Measurements from ENCODE around the gene EXOC6.
"Not testable (repeated sequence)": the region's sequence is repeated elsewhere in the genome, so short reads cannot be mapped to it uniquely, and the experiment has no call there.

EXOC6 gene

DNA sequence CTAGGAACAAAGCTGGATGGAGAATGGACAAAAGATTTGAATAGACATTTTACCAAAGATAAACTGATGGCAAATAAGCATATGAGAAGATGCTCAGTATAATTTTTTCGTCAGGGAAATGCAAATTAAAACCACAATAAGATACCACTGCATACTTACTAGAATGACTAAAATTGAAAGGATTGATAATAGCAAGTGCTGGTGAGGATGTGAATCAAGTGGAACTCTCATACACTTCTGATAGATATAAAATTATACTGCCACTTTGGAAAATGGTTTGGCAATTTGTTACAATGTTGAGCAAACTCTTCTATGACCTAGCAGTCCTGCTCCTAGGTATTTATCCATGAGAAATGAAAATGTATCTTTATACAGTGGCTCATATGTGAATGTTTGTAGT is 83.3 kb downstream of the EXOC6 start:
- DNase-seq (ENCODE audit: low read depth in 1 of 2, low spot score in 1 of 2), result no peak

GRCh38 chr10:92937876-92938275 is 89.6 kb downstream of the EXOC6 start:
- DNase-seq (ENCODE audit: low read depth in 1 of 2, low spot score in 1 of 2), result no peak

GRCh38 chr10:92938841-92939240 is 90.5 kb downstream of the EXOC6 start:
- no peak for DNase-seq (ENCODE audit: low read depth in 1 of 2, low spot score in 1 of 2)

DNA sequence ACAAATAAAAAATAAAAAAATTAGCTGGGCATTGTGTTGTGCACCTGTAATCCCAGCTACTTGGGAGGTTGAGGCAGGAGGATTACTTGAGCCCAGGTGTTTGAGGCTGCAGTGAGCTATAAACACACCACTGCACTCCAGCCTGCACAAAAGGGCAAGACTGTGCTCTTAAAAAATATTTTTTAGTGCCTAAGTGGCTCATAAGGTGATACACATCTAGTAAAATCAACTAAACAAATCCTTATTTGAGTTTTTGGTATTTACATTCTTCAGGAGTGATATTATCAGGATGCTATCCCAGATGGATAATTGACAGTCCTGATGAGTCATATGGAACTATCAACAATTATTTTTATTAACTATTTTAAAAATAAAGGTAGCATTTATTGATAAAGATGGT is 93.9 kb downstream of the EXOC6 start:
- no peak for DNase-seq (ENCODE audit: low read depth in 1 of 2, low spot score in 1 of 2)

DNA sequence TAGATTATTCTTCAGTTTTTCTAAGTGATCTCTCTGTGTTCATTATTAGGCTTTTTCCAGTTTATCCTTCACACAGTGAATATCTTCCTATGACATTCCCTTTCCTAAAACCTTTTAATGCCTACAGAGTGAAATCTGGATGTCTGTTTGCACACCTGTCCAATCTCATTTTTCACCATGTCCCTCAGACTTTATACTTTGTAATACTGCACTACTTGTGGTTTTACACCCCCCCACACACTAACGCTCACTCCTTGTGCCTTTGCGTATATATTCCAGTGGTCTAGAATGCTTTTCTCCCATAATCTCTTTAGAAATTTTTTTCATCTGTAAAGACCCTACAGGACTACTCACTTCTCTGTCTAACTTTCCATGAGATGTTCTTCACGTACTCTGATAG is 98.2 kb downstream of the EXOC6 start:
- no peak for DNase-seq (ENCODE audit: low read depth in 1 of 2, low spot score in 1 of 2)

GRCh38 chr10:92952573-92952972 is 104.3 kb downstream of the EXOC6 start:
- DNase-seq (ENCODE audit: low read depth in 1 of 2, low spot score in 1 of 2), result not testable (repeated sequence)

DNA sequence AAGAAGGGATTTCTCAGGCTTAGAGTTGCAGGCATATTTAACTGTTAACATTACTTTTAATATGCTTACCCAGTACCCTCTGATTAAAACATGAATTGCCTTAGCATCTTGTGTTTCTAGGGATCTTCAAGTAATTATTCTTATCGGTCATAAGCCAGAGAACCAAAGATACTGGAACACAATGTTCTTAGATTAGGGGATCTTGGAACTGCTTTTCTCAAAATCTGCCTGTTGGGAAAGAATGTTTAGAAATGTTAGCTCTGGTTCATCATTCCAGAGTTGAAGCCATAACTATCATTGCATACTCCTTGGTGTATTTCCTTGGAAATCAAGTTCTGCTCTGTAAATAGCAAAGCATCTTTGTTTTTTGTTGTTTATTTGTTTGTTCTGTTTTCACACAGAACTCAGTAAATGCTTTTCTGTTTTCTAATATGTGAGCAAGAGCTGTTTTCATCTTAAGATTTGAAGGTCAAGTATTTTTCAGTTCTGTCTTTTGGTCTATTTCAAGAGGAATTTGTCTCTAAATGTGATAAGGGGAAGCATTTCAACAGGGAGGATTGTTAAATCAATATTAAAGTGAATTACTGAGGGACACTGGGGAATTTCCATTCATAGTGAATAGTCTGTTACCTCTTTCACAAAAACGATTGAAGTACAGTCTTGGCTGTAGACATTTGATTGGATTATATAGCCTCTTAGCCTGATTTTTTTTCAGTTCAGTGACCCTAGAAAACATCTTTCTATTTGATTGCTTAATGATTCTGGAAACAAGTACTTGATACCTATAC is 109.1 kb downstream of the EXOC6 start:
- no peak for DNase-seq (ENCODE audit: low read depth in 1 of 2, low spot score in 1 of 2)

- no peak for DNase-seq (ENCODE audit: low read depth in 1 of 2, low spot score in 1 of 2)
Measured at GRCh38 chr10:92961638-92962037, 113.3 kb downstream of the EXOC6 start.

DNA sequence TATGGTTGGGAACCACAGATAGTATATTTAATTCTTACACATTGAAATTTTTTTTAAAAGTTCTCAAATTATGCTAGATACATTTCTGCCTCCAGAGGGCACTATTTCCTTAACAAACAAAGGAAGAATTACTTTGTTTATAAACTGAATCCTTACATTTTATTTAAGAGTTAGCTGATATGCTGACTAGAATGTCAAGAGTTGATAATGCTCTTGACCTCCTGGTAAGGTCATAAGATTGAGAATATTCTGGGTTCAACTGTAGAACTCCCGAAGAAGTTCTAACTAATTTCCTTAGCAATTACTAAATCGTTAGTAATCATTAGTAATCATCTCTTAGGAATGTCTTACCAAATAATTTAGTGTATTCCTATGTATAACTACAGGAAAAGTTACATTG is 117.0 kb downstream of the EXOC6 start:
- no peak for DNase-seq (ENCODE audit: low read depth in 1 of 2, low spot score in 1 of 2)

- DNase-seq (ENCODE audit: low read depth in 1 of 2, low spot score in 1 of 2), result no peak
Measured at GRCh38 chr10:92967641-92968040, 119.3 kb downstream of the EXOC6 start.

DNA sequence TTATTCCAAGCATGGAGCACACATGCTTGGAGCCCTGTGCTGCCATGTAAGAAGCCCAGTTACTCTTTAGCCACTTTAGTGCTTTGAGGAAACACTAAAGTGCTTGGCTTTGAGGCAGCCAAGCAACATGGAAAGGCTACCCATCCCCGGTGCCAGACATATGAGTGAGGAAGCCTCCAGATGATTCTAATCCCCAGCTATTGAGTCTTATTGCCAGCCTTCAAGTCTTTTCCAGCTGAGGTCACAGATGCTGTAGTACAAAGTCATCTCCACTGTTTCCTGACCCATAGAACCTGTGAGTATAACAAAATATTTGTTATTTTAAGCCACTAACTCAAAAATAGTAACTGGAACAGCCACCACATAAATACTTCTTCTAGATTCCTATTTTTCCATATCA is 120.8 kb downstream of the EXOC6 start:
- no peak for DNase-seq (ENCODE audit: low read depth in 1 of 2, low spot score in 1 of 2)

- DNase-seq (ENCODE audit: low read depth in 1 of 2, low spot score in 1 of 2), result no peak
Measured at GRCh38 chr10:92970301-92971070, 122.2 kb downstream of the EXOC6 start.

DNA sequence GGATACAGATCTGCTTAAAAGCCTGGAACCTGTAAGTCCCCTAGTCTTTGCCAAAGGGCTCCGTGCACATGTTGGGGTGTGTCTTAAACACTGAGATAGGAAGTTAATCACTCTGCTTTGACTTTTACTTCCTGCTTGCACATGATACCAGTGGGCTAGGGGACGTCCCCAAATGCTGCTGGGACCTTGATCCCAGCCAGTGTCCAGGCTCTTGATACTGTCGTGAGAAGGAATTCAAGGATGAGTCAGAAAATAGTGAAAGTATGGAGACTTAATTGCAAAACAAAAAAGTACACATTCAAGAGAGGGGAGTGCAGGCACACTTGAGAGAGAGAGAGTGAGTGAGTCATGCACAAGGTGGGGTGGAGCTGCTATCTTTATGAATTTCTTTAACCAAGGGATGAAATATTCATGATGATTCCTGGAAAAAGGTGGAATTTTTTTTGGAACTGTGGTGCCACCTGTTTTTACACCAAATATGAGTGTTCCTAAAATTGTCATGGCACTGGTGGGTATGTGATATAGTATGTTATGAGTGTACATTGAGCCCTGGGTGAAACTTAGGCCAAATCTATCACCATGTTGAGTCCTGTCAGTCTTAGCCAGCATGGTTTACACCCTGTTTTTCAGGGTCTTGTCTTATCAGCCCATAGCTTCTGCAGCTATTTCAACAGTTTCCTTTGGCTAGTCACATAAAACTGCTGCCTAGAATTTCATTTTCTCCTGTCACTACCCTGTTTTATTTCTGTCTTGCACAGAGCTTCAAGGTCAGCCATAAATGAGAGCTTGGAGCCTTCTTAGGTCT is 123.9 kb downstream of the EXOC6 start:
- DNase-seq (ENCODE audit: low read depth in 1 of 2, low spot score in 1 of 2), result no peak

DNA sequence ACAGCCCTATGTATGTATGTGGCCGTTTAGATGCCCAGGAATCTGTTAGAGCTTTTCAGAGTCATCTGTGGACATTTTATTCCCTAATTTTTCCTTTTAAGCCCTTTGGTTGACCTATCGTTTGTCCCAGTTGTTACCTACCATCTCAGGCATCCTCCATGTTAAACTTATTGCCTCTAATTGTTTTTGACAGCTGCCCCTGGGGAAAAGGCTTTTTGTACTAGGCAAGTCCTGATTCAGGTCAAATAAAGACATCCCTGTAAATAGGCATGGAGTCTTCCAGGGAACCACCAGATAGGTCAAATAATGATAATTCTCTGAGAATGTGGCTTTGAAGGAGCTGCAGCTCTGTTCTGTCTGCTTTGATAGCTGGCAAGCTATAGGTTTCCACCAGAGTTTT is 124.6 kb downstream of the EXOC6 start:
- no peak for DNase-seq (ENCODE audit: low read depth in 1 of 2, low spot score in 1 of 2)

GRCh38 chr10:92976278-92976677 is 128.0 kb downstream of the EXOC6 start:
- not testable (repeated sequence) for DNase-seq (ENCODE audit: low read depth in 1 of 2, low spot score in 1 of 2)

DNA sequence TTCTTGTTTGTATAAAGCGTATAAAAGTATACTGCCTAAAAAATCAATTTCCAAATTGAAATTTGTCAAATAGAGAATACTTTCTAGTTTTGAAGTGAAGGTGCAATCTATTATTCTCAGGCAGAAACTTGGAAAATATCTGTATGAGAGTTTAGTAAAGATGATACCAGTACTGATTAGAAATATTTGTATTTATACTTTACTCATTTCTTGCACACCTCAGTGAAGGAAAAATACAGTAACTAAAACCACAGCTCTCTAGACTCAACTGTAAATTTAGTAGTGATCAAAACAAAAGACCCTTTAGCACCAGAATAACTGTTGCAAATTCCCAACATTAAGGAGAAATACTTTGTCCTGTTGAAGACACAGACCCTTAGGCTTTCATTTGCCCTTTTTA is 140.9 kb downstream of the EXOC6 start:
- no peak for DNase-seq (ENCODE audit: low read depth in 1 of 2, low spot score in 1 of 2)

- DNase-seq (ENCODE audit: low read depth in 1 of 2, low spot score in 1 of 2), result no peak
Measured at GRCh38 chr10:92990615-92991014, 142.3 kb downstream of the EXOC6 start.

DNA sequence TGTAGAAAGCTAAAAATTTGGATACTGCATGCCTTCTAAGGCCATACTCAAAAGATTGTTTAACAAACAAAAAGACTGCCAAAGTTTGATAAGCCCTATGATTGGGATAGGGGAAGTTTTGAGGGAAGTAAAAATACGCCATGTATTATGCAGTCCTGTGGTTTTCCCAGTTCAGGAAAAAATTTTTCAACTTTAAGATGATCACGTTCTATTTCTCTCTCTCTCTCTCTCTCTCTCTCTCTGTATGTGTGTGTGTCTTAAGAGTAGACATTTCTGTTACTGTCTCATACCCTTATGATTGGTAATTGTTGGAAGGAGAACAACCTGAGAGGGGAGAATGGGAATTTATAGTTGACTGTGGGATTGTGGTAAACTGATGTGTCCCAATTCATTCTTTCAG is 143.2 kb downstream of the EXOC6 start:
- no peak for DNase-seq (ENCODE audit: low read depth in 1 of 2, low spot score in 1 of 2)

GRCh38 chr10:92993699-92994272 is 145.5 kb downstream of the EXOC6 start:
- no peak for DNase-seq (ENCODE audit: low read depth in 1 of 2, low spot score in 1 of 2)

DNA sequence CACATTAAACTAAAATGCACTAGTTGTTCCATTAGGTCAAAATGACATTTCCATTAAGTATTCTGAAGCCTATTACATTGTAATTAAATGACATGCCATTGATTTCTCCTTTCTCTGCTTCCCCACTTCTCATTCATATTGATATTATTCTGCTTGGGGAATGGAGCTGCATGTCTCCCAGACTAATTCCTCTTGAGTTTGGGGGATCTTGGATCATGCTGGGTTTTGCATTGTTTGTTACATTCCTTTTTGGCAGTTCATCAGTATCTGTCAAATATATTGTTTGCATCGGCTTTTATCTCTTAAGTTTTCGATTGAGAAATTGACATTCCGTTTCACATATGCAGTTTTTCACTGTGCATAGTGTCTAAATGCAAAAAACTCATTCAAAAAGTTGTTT is 147.2 kb downstream of the EXOC6 start:
- no peak for DNase-seq (ENCODE audit: low read depth in 1 of 2, low spot score in 1 of 2)

GRCh38 chr10:92997620-92998019 is 149.3 kb downstream of the EXOC6 start:
- DNase-seq (ENCODE audit: low read depth in 1 of 2, low spot score in 1 of 2), result no peak
